Stomach (tissue), 4 donors: ENCODE data around the gene MYO5C.

ENCODE experiments used
- POLR2AphosphoS5 ChIP-seq, 3 donors: sonication (generic); formaldehyde crosslinking; IDR thresholded peaks; one replicate each; pipeline ENCODE4 v1.6.1; 2016; ENCODE audit warnings: antibody characterized with exemption in 3 of 3
- TF ChIP-seq, protein P1 (sequence below), 7 experiments: fragments of 450-650 bp in 4 of 7; fragments of 200-600 bp in 3 of 7; sonication (generic) in 3 of 7; IDR thresholded peaks; one replicate each; pipeline ENCODE4 v1.5.1; 2016 to 2019; ENCODE audit warnings: antibody characterized with exemption in 7 of 7, control low read depth in 2 of 7, mild to moderate bottlenecking in 1 of 7

DNA sequence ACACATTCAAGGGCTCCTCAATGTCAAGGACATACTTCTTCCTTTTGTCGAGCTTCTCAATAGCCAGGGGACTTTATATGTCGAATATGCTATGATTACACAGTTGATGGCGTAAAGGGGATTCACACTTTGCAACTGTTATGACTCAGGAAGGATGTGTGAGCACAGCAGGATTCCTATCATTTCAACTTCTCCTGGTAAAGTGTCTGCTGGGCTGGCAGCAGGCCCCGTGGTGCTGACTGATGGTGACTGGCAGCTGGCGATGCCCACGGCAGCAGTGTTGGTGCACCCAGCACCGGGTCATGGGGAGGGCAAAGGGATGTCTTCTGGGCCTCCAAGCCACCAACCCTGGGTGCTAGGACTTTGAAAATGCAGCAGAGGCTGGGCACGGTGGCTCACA, 59.6 kb downstream of the MYO5C start:
- TF ChIP-seq, protein P1, sequence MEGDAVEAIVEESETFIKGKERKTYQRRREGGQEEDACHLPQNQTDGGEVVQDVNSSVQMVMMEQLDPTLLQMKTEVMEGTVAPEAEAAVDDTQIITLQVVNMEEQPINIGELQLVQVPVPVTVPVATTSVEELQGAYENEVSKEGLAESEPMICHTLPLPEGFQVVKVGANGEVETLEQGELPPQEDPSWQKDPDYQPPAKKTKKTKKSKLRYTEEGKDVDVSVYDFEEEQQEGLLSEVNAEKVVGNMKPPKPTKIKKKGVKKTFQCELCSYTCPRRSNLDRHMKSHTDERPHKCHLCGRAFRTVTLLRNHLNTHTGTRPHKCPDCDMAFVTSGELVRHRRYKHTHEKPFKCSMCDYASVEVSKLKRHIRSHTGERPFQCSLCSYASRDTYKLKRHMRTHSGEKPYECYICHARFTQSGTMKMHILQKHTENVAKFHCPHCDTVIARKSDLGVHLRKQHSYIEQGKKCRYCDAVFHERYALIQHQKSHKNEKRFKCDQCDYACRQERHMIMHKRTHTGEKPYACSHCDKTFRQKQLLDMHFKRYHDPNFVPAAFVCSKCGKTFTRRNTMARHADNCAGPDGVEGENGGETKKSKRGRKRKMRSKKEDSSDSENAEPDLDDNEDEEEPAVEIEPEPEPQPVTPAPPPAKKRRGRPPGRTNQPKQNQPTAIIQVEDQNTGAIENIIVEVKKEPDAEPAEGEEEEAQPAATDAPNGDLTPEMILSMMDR (IDR thresholded peaks at IDR 0.05) = no peak
- no peak for TF ChIP-seq POLR2AphosphoS5 (IDR thresholded peaks at IDR 0.05)
